ENCODE data around the gene ZNF451.

DNA sequence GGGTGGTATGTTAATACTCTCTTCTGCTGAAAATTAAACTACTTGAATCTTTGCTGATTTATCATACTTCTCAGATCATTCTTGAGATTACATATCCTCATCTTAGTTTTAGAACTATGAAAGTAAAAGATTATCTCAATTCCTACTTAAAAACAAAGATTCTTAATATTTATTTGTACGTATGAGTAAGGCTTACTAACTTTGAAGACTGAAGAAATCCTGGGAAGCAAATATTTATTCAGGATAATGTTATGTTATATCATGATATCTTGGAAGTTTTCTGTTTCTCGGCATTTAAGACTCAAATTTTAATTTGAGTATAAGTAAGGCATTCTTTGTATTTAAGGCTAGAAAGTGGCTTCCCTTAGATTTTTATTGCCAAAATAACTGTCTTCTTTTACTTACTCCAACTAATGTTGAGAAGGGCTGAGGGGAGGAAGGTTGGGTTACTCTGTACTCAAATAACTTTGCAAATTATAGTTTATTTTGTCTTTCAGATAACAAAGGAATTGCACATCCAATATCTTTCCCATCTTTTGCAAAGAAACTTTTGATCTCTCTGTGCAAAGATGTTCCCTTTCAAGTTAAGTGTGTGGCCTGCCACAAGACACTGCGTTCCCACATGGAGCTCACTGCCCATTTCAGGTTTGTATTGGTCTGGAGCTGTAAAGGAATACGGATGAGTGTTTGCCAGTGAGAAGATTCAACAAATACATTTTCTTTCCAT is 51.6 kb downstream of the ZNF451 start:
- TF ChIP-seq CTCF (IDR thresholded peaks at IDR 0.05) (no peak), POLR2A (IDR thresholded peaks at IDR 0.05) (no peak)
